Skin epidermis (tissue), 12 donors: ENCODE data around the gene COL23A1.

Experiments
- H3K27ac ChIP-seq, 21 experiments: fragments of 200-600 bp; sonication (generic) in 11 of 21; one replicate each; pipeline ENCODE4 v1.5.0; 2020; ENCODE audit warnings: mild to moderate bottlenecking in 3 of 21, inconsistent platforms in 2 of 21, moderate library complexity in 2 of 21
- H3K4me3 ChIP-seq, 7 experiments: fragments of 200-600 bp; sonication (generic) in 2 of 7; one replicate each; pipeline ENCODE4 v1.5.0; 2020; ENCODE audit warnings: inconsistent platforms in 2 of 7, mild to moderate bottlenecking in 2 of 7, moderate library complexity in 1 of 7

Gene COL23A1

DNA sequence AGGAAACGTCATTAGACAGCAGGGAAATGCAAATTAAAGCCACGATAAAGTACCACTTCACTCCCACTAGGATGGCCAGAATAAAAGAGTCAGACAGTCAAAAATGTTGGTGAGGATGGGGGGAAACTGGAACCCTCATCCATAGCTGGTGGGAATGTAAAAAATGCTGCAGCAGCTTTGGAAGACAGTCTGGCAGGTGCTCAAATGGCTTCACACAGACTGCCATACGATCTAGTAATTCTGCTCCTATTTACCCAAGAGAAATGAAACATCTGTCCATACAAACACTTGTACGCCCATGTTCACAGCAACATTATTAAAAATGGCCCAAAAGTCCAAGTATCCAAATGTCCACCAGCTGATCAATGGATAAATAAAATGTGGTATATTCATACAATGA, 198.7 kb downstream of the COL23A1 start:
- no peak overlapping the region for H3K27ac ChIP-seq
- no peak overlapping the region for H3K4me3 ChIP-seq

GRCh38 chr5:178389796-178390195, 200.4 kb downstream of the COL23A1 start:
- Histone ChIP-seq H3K4me3 (no peak overlapping the region), H3K27ac (no peak overlapping the region)

DNA sequence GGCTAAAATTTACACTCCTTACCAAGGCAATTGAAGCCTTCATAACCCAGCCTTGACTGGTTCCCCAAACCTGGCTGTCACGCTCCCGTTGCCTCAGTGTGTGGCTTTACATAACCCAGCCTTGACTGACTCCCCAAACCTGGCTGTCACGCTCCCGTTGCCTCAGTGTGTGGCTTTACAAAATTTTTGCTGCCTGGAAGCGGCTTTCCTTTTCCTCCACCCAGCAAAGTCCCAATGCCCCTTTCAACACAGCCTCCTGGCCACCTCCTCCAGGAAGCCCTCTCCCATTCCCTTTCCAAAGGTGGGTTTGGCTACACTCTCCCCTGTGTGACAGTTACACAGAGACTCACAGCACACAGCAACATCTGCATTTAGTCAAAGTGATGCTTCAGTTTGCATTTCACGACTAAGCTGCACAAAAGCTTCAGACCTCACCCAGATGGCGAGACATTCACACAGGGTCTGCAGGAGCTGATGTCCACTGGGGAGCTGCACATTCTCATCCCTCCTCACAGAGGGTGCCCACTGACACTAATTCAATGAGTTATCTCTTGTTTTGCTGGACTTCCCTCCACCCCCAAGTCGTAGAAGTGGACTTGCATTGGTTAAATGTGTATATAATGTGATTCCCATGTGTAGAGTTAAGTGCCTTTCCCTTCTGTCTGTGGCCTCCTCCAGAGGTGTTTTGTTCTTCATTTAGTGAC, 201.0 kb downstream of the COL23A1 start:
- Histone ChIP-seq H3K4me3 (no peak overlapping the region), H3K27ac (no peak overlapping the region)

GRCh38 chr5:178388386-178389025, 201.7 kb downstream of the COL23A1 start:
- Histone ChIP-seq H3K27ac (no peak overlapping the region), H3K4me3 (no peak overlapping the region)

- H3K4me3 ChIP-seq = no peak overlapping the region
These were observed 202.4 kb downstream of the COL23A1 start for GRCh38 chr5:178387856-178388190.

DNA sequence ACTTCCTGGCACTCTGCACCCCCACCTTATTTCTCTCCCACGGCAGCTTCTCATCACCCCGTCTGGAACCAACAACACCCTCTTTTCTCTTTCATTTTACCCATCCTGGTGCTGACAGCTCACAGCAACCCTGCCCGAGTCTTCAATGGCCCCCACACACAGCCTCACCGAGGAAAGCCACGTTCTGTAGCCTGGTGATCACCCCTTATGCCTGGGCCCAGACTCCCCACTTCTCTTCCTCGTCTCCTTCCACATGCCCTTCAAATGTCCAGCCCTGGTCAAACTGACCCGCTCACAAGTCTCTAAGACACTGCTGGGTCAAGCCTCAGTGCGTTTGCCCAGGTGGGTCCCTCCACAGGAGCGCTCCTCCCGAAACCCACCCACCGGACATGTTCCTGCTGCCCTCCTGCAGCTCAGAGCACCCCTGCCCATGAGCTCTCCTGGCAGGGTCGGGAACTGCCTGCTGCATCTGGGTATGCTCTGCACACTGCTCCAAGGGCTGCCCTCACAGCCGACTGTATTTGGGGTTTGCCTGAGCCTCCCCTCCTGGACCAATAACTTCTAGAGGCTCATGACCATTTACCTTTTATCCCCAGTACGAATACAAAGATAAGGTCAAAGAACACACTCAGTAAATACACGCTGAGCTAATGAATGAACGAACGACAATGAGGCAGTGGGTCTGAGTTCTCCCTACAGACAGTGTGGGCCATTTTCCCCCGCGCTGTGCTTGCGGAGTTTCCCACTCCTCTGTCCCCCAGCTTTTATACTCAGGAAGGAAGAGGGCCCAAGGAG, 202.9 kb downstream of the COL23A1 start:
- no peak overlapping the region for H3K27ac ChIP-seq
- H3K4me3 ChIP-seq = no peak overlapping the region

More at GRCh38 chr5:178387856-178388190, 202.4 kb downstream of the COL23A1 start:
- H3K27ac ChIP-seq = no peak overlapping the region

DNA sequence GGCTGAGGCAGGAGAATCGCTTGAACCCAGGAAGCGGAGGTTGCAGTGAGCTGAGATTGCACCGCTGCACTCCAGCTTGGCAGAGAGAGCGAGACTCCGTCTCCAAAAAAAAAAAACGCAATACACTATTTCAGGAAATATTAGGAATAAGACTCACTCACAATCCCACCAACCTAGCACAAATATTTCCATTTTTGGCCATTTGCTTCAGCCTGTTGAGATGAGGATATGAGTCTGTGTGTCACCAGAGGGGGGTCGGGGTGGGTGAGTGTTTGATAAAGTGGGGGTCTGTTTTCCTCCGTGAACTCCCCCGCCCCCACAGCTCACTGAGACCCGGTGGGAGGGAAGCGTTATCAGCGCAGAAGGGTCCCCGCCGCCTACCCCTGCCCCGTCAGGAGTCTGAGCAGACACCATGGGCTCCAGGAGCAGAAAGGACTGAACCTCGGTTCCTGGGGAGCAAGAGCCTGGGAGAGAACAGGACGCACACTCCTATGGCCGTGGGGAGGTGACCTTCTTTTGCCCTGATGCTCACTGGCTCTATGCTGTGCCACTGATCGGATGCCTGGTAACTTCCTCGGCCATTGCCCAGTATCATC, 203.8 kb downstream of the COL23A1 start:
- Histone ChIP-seq H3K4me3 (no peak overlapping the region), H3K27ac (no peak overlapping the region)

DNA sequence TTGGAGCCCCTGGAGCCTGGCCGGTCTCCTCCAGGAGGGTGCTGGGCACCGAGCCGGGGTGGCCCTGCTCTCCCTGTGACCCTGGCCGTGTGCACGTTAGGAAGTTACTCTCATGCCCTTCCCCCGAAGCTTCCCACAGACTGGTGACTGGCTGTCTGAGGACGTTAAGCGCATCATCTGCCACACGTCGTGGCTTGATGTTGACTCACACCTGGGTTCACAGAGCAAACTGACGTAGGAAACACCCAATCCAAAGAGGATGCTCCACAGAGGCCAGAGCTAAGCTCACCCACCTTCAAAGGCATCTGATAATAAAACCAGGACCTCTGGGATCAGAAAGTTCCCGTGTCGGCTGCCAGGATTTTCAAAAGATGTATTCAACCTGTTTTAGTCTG, 204.7 kb downstream of the COL23A1 start:
- Histone ChIP-seq H3K27ac (no peak overlapping the region), H3K4me3 (no peak overlapping the region)

- no peak overlapping the region for H3K27ac ChIP-seq
- H3K4me3 ChIP-seq = no peak overlapping the region
These were observed 205.2 kb downstream of the COL23A1 start for GRCh38 chr5:178384816-178385495.

DNA sequence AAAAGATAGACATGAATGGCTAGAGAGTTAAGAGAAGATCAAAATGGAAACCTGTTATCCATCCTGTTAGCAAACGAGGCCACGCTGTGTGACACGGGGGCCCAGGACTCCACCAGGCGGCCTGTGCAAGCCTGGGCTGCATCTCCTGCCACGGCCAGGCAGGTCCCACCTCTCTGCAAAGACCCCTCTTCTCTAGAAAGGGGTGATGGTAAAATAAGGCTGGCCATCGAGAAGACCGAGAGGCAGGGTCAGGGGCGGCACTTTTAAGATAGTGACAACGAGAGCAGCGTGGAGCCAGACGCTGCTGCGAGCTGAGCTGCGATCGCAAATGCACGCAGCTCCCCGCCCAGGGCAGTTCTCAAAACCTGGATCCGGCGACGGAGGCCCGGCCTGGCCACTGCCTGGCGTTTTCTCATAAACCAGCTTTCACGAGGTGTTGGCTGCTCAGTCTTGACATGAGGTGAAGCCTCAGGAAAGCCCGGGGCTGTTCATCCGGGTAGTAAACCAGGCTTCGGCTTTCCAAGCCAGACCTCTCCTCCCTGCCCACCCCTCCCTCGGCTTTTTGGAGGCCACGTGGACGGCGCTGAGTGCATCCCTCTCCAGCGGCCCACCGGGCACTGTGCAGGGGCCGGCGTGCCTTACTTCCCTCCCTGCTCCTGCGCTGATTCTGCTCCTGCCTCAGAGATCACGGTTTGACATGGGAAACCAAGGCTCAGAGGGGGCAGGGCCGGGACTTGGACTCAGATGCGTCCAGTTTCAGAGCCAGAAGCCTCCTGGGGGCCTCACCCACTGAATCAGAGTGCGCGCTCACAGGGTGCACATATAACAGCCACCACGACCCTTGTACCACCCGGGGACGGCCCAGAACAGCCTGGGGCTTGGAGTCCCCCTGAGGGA, 206.0 kb downstream of the COL23A1 start:
- Histone ChIP-seq H3K4me3 (no peak overlapping the region), H3K27ac (no peak overlapping the region)

- no peak overlapping the region for H3K4me3 ChIP-seq
- no peak overlapping the region for H3K27ac ChIP-seq
These were observed 206.8 kb downstream of the COL23A1 start for GRCh38 chr5:178383301-178383918.

- H3K27ac ChIP-seq = no peak overlapping the region
- H3K4me3 ChIP-seq = no peak overlapping the region
These were observed 207.4 kb downstream of the COL23A1 start for GRCh38 chr5:178382754-178383164.

DNA sequence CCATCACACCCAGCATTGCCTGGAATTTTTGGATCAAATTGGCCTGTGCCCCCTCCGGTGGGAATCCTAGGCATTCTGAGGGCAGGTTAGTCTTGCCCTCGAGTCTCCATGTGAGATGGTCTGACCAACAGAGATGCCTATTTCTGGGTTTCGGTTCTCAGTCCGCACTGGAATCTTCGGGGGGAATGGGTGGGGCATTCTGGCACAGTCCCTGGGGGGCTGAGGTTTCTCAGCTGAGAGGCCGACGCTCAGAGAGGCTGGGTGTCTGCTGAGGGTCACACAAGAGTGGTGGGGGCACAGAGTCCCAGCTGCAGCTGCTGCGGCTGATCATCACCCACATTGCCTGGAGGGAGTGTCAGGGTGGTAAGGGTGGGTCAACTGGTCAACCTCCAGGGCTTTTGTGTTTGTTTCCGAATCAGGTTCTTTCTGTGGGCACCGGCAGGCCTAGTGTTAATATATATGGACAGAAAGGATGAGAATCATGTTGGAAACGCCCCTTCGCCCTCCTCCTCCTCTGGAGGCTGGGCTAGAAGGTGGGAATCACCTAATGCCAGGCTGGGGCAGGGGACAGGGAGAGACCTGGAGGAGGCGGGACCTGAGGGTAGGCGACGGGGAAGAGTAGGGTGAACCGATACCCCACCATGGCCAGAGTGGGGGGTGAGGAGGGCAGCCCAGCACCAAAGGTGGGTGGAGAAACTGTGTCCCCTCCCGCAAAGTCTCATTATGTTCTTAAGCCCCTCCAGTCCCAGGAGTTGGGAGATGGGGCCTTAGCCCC, 208.1 kb downstream of the COL23A1 start:
- Histone ChIP-seq H3K27ac (no peak overlapping the region), H3K4me3 (no peak overlapping the region)

GRCh38 chr5:178381206-178381605, 209.0 kb downstream of the COL23A1 start:
- H3K4me3 ChIP-seq = no peak overlapping the region
- no peak overlapping the region for H3K27ac ChIP-seq

- no peak overlapping the region for H3K4me3 ChIP-seq
- H3K27ac ChIP-seq = no peak overlapping the region
These were observed 209.6 kb downstream of the COL23A1 start for GRCh38 chr5:178380541-178381074.

DNA sequence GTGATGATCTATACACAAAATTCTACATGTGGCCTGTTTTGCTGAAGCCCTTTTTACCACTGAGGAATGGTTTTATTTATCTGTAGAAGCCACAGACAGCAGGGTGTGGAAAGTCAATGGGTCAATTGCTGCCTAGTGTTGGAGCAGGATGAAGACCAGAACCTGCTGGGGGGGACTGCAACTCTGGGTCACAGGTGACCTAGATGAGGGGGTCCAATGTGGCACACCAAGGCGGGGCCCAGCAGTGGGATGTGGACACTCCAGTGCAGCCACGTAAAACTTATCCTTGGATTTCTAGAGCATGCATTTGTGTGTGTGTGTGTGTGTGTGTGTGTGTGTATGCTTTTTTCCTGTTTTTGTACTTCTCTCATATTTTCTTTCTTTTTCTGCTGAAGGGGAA, 210.1 kb downstream of the COL23A1 start:
- no peak overlapping the region for H3K4me3 ChIP-seq
- no peak overlapping the region for H3K27ac ChIP-seq
